ENCODE measurements around the gene BPHL.

DNA sequence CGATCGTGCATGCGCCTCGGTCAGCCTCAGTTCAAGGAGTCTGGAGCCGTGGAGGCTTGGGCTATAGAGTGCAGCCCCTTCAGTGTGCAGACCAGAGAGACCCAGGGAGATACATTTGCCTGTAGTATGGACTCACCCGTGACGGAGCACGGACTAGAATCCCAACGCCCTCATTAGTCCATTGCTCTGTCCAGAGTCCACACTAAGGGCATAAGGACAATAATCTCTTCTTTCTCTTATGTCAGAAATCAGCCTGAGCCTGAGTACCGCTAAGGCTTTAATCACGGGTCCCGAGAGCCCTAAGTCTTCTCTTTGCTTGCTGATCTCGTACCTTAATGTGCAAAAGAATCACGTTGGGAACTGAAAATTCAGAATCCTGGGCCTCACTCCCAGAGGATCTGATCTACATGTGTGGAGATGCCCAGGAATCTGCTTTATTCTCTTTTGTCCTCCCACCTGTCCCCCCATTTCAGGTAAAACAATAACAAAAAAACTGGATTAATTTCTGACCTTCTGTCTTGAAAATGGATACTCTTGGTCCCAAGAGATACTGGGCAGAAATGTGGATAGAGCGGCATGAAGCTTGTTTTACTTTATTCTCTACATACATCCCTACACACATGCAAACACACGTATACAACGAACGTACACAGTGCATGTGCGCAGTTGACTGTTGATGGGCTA is 671 bp downstream of the BPHL start:
- no peak for TF ChIP-seq ZNF274 (IDR thresholded peaks at IDR 0.05; ENCODE audit: low read depth, low read length)
- no peak for TF ChIP-seq YY1 (IDR thresholded peaks at IDR 0.05; ENCODE audit: insufficient read depth, insufficient read length)
- TF ChIP-seq SUZ12 (IDR thresholded peaks at IDR 0.05; ENCODE audit: extremely low read depth, insufficient read depth, insufficient read length), result no peak
